GM19463 (cell line): ENCODE measurements around the gene ZNRF3.

Experiments
- ATAC-seq: cut with Tn5 transposase; IDR thresholded peaks from one replicate; pipeline ENCODE4 v1.9.1; 2021; ENCODE audit warnings: mild to moderate bottlenecking, moderate library complexity; ENCODE audit not compliant: unreplicated experiment

ZNRF3 gene

DNA sequence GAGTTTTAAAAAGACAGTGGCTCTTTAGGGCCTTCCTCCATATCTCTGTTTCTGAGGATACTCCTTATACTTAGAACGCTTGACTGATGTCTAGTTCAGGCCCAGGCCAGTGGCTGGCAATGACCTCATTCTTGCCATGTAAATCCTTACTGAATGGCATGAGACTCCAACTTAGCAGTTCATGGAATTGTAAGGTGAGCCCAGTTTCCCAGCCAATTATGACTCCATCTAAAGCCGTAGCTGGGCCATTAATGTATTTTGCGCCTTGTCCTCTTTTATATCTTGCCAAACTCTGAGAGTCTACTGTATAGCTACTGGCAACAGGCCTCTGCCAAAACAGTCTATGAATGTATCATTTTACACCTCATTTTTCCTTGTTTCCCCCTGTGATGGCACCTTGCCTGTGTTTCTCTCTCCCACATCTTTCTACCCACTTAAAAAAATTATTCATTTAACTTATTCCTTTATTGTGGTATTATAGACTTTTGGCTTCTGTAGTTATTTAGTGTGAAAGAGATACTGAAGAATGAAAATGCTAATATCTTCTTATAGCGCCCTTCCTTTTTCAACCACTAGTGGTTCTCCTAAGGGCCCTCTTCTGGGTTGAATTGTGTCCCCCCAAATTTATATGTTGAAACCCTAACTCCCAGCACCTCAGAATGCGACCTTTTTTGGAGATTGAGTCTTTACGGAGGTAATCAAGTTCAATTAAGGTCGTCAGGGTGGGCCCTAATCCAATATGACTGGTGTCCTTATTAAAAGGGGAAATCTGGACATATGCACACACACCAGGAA lies 67.4 kb downstream of the ZNRF3 start:
- no peak for ATAC-seq

DNA sequence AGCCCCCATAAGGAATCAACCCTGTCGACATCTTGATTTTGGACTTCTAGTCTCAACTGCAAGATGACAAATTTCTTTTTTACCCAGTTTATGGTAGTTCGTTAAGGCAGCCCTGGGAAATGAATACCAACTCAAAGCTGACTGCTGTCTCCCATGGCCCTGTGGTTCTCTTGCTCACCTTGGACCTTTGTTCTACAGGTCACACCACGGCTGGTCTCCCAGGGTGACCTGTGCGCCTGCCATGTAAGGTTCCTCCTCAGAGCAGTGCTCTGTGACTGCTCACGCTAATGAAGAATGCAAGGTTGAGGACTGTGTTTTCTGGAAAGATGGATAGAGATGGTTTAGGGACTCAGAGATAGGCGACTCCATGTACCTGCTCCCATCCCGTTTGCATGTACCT lies 68.2 kb downstream of the ZNRF3 start:
- ATAC-seq = no peak

DNA sequence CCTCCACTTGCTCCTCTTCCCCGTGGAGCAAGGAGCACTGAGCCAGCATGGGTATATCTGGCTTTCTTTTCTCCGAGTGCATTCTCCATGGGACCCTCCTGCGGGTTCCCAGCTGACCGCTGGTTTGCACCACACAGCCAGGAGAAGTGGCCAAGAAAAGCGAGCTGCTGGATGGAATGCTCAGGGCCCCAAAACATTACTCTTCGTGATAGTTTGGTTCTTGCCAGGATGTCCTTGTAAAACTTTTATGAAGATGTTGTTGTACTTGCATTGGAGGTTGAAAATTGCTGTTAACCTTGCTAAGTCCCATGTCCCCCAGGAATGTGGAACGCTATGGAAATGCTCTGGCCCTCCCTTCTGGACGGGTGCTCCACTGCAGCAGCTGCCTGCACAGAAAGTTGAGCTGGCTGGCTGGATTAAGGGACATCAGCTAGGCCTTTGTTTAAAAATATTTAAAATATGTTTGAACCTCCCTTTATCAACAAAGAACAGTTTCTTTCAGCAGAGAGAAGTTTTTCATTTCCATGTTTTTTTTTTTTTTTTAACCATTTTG lies 68.7 kb downstream of the ZNRF3 start:
- ATAC-seq = no peak

DNA sequence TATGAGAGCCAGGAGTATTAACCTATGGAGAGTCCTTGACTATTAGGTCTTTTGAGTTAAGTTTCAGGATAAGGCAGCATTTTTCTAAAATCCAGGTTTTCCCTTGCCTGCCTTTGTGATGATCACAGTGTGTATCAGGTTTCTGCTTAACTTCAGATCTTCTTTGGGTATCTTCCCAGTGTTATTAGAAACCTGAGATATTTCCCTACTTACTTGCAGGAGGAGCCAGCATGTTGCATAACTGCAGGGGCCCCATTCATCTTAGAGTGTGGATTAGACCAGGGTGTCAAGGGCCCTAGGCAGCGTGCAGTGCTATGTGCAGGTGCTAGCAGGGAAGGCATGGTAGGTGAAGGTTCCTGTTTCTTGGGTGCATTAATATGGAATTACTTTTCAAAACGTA lies 69.5 kb downstream of the ZNRF3 start:
- no peak for ATAC-seq

DNA sequence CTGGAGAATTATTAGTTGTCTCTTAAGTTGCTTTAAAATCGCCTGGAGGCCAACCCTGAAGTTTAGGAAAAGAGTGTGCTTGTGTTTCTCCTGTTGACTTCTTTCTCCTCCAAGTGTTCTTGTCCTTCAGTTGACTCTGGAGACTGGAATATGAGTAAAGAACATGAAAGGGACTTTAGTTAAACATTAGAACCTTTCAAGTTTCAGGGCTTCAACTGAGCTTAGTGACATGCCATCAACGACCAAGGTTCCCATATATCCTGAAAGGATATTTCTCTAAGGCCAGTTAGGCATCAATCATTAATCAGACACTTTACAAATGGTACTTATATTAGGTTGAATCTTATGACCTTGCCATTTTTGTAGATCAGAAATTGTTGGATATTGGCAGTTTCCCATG lies 70.0 kb downstream of the ZNRF3 start:
- no peak for ATAC-seq

DNA sequence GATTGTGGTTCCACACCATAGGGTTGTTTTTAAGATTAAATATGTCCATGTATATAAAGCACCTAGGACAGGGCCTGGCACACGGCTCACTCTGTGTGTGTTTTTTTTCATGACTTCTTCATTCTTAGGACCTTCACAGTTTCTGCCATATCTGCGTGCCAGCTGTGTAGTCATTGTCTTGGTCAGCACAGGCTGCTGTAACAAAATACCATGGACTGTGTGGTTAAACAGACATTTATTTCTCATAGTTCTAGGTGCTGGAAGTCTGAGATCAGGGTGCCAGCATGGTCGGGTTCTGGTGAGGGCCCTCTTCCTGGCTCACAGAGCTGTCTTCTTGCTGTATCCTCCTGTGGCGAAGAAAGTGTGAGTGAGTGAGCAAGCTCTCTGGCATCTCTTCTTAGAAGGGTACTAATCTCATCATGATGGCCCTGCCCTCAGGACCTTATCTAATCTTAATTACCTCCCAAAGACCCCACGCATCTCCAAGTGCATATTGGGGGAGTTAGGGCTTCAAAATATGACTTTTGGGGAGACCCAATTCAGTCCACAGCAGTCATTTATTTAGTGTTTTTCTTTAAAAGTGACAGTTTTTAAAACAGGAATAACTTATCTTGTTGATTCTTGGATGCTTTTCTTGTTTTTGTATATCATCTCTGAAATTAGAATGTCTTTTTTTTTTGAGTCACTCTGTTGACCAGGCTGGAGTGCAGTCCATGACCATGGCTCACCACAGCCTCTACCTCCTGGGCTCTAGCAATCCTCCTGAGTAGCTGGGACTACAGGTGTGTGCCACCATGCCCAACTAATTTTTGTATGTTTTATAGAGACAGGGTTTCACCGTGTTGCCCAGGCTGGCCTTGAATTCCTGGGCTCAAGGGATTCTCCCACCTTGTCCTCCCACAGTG lies 70.9 kb downstream of the ZNRF3 start:
- ATAC-seq = no peak

DNA sequence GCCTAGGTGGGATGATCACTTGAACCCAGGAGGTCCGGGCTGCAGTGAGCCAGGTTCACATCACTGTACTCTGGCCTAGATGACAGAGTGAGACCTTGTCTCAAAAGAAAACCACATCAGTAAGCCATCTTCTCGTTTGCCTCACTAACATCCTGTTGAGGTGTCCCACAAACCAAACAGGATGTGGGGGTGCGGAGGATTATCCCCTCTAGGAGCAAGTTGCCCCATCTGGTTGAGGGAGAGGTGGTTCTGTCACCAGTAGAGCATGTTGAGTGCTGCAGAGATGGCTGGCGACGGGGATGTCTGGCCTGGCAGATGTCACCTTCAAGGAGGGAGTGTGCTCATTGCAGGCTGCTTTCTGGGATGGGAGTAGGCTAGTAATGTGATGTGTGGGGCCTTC lies 72.4 kb downstream of the ZNRF3 start:
- peak; percentile 84 for ATAC-seq

DNA sequence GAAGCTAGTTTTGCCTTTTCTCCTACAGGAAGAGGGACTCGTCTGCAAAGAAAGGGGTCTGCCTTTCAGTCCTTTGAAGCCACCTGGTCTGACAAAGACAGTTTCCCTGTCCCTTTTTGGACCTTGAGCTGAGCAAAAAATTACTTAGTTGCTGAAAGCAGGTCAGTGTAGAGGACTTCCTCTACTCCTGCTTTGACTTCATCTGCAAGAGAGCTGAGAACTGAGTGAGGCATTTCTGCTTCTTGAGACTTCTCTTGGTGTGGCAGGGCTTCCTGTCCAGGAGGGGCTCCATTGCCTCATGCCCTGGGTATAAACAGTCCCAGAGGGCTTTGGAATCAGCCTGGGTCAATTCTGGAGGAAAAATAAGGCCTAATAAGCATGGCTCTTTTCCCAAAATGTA lies 73.1 kb downstream of the ZNRF3 start:
- ATAC-seq = no peak

DNA sequence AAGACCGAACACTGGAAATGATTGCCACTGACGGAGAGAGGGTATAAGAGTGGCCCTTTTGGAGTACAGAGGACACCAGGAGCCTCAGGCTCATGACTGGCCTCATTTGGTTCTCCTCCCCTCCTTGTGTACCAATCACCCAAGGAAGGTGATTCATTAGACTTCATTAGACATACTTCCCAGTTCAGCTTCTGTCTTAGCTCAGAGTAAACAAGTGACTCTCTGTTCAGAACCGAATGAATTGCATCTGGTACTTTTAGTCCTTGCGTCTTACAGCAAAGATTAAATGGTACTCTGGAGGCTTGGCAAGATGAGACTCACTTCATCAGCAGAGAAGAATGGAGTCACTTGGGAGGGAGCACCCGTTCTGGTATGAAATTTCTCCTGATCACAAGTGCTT lies 75.2 kb downstream of the ZNRF3 start:
- ATAC-seq = no peak

DNA sequence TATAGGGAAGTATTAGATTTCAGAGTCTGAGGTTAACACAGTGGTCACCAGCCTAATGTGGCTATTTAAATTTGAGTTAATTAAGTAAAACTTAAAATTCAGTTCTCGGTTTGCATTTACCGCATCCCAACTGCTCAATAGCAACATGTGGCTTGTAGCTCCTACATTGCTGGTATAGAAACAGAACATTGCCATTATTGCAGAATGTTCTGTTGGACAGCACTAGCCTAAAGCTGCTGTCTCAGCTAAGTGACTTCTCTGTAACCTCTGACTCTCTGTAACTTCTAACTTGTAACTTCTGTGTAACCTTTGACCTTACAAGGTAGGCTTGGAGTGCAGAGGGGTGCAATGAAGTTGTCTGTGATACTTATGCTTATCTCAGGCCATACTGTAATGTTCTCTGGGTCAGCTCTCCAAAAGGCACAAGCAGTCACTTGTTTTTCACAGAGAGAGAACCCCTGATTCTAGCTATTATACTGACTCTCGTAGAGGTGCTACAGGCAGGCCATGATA lies 78.7 kb downstream of the ZNRF3 start:
- ATAC-seq = no peak

DNA sequence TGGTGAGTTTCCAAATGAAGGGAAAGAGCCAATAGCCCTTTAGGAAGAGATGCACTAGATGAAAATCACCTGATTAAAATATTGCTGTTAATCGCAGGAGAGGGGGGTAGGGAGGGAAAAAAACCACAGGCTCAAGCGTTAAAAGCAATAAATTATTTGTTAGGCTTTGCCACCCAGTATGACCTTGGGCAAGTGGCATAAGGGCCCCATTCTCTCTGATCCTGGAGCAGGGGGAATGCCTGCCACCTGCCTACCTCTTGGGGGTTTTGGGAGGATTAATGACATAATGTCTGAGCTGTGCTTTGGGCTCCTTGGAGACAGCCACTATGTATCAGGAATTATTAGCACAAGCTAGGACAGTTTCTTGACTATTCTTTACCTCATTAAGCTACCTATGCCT lies 80.0 kb downstream of the ZNRF3 start:
- no peak for ATAC-seq

DNA sequence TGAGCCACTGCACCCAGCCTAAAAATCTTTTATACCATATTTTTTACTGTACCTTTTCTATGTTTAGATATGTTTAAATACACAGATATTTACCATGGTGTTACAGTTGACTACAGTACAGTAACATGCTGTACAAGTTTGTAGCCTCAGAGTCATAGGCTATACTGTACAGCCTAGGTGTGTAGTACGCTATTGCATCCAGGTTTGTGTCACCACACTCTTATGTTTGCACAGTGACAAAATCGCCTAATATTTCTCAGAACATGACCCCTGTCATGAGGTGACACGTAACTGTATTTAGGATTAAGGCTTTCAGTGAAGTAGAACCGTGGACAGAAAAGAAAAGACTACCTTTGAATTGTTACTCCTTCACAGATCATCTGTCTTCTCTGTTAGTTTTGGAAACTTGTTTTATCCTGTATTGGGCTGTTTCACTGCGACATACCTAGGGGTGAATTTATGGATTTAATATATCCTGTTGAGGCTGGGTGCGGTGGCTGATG lies 83.8 kb downstream of the ZNRF3 start:
- no peak for ATAC-seq

DNA sequence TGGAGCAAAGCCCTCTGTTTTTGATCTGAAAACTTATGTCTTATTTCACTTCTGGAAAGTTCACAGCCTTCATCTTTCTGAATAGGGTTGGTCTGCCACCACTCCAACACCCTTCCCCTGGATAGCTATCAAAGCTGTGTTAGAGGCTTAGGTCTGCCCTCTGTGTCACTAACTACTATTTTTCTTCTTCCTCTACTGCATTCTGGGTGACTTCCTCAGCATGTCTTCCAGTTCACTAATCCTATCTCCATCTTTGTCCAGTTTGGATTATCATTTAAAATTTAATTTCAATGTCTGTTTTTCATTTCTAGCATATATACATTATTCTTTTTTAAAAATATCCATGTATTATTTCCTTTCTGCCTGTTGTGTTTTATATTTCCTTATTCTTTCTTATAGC lies 84.6 kb downstream of the ZNRF3 start:
- no peak for ATAC-seq

DNA sequence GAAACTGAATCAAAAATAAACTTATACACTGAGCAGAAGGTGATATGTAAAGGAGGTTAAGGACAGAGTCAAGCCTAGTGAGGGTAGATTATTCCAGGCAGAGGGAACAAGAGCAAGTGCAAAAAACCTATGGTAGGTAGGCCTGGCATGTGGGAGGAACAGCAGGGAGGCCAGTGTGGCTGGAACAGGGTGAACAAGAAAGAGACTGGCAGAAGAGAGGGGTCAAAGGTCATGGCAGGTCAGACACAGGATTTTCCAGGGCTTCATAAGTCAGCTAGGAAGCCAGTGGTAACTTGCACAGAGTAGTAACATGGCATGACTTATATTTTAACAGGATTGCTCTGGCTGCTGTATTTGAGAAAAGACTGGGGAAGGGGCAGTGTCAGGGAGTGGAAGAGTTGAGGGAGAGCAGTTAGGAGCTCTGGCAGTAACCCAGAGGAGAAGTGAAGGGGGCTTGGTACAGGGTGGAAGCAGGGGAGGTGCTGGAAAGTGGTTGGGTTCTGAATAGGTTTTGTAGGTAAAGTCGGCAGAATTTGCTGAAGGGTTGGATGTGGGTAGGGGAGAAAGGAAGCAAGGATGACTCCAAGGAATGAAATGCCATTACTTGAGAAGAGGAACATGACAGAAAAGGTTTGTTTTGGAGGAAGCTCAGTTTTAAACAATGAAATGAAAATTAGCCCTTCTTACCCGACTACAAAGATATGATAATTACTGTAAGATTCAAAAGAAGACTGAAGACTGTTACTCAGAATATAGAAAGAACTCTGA lies 86.2 kb downstream of the ZNRF3 start:
- ATAC-seq = no peak

DNA sequence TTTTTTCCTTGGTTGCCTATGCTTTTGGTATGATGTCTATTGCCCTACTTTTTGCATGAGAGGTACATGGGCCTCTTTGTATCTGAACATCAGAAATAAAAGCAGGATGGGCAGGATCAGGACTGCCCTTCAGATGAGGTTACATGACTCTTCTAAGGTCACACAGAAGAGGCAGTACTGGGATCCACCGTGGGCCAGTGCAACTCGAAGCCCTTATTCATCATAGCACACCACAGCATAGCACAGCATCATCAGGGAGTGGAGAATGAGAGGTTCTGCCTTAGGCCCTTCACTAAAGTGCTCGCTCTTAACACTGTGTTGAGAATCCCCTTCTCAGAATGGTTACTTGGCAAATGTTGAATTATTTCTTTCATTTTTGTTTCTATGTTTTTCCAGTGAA lies 90.0 kb downstream of the ZNRF3 start:
- ATAC-seq = no peak

DNA sequence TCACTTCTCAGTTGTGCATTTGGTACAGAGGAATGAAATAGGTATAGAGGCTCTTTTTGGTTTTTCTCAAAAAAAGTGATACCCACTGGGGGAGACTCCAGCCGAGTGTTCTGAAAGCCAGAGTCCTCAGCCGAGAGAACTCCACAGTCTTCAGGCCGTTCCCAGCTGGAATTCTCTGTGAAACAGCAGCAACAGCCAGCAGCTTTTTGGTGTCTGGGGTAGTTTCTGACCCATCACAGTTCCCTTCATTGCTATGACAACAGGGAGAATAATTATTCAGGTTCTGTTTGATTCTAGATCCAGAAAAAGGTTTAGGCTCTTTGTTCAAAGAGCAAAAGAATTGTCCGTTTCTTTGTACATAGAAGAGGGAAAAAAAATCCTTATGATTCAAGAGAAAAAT lies 93.7 kb downstream of the ZNRF3 start:
- no peak for ATAC-seq

DNA sequence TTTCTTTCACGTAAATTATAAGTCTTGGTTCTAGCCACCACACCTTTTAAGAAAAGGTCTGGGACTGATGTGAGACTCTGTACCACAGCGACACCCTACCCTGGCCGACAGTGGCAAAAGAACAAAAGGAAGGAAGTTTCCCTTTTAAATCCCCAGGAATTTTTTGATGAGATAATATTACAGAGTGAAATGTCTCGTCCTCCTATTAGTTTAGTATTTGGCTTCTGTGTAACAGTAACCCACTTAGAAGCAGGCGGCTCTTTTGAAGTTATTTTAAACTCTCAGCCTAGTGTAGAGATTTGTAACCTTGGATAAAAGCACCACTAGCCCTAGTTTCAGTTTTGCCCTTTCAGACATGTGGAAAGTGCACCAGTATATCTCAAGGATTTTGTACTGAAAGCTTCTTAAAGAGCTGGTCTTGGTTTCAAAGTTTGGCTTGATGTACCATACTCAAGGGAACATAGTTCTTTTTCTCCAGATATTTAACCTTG lies 94.2 kb downstream of the ZNRF3 start:
- no peak for ATAC-seq

DNA sequence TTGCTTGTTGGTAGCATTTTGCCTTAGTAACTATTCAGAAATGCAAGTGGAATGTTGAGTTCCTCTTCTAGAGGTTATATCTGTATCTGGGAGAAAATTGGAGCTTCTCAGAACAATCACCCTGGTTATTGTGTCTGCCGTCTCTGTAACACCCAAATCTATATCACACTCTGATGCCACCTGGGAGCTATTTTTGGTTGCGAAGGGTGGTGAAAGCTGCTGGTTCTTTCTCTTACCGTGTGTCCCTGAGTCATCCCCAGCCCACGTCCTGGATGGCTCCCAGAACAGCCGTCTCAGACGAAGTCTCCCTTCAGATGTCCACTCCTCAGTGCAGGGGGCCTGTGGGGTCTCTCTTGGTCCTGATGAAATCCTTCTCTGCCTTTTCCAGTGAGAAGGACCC lies 94.8 kb downstream of the ZNRF3 start:
- no peak for ATAC-seq

DNA sequence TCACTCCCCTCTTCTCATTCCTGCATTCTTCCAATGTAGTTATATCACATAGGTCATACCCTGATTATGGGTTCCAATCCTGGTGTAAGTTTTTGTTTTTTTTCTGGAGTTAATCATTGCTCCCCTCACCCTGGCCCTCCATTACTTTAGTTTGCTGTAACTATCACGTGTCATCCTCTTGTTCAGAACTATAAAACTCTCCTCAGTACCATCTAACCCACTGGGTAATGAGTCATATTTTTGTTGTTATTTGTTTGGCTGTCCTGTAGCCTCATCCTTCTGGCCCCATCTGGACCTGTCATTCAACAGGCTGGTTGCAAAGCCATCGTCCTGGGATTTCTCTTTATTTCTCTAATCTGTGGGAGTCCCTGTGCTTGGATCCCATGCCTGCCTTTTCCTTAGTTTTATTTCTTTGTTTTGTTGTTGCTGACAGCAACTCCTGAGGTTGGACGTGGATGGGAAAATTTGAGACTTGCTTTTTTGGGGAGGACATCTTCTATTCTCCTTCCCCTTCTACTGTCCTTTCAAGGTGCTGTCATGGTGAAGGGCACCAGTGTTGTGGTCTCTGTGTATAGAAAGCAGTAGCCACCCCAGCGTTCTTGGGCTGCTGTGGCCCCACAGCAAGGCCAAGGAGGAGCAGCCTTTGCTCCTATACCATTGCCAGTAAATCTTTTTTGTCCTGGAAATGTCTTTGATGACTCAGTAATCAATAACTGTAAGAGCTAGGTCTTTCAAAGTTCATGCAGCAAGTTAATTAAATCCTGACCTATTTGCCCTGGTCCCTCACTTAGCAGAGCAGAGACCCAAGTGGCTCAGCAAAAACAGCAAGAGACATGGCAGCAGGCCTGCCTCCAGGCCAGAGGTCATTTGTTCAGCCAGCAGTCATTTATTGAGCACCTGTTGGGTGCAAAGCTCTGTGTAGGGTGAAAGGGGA lies 95.8 kb downstream of the ZNRF3 start:
- ATAC-seq = no peak

DNA sequence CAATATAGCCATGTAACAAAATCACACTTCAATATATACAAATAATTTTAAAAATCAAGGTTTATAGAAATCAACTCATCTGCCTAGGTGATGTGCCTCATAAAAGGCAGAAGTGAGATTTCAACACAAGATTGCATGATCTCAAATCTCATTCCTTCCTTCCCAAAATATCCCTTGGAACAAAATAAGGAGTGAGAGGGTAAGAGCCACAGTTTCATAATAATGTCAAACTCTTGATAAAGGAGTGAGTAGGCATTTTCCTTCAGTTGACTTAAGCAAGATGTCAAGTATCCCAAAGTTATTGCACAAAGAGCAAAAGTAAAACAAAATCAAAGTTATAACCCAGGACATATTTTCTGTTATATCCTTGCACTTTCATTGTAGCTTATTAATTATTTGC lies 97.0 kb downstream of the ZNRF3 start:
- ATAC-seq = no peak
